HepG2 (cell line): ENCODE data around the gene IYD.

Experiments
- CSRNP2 ChIP-seq: sonication (generic); formaldehyde crosslinking; conservative IDR thresholded peaks from 2 replicates; pipeline ENCODE4 v1.8.0; 2022; ENCODE audit warnings: low read depth, missing genetic modification reagents
- EP300 ChIP-seq, 3 experiments: sonication (generic) in 1 of 3; formaldehyde crosslinking in 1 of 3; IDR thresholded peaks; 2 replicates each; pipeline versions ENCODE4 v1.5.1 to v1.6.1; 2011 to 2020; ENCODE audit warnings: low read depth in 2 of 3, low read length in 2 of 3, borderline replicate concordance in 1 of 3, improper control_type of control experiment in 1 of 3, mild to moderate bottlenecking in 1 of 3, missing genetic modification reagents in 1 of 3, moderate library complexity in 1 of 3
- EZH2 ChIP-seq: conservative IDR thresholded peaks from 2 replicates; pipeline ENCODE4 v1.6.1; 2012; ENCODE audit warnings: mild to moderate bottlenecking, low read depth, low read length, moderate library complexity
- FIP1L1 ChIP-seq: fragments of 200-400 bp; formaldehyde crosslinking; IDR thresholded peaks from 2 replicates; pipeline ENCODE4 v1.6.1; 2018; ENCODE audit warnings: low read depth, mild to moderate bottlenecking, low read length, moderate library complexity, borderline replicate concordance; ENCODE audit not compliant: insufficient read depth
- GABPB1 ChIP-seq: IDR thresholded peaks from 2 replicates; pipeline ENCODE4 v1.6.1; 2016; ENCODE audit warnings: mild to moderate bottlenecking, missing genetic modification reagents, moderate library complexity, missing compliant biosample characterization
- PBX2 ChIP-seq: IDR thresholded peaks from 2 replicates; pipeline ENCODE4 v1.6.1; 2016; ENCODE audit warnings: control low read depth
- PHF21A ChIP-seq: sonication (generic); formaldehyde crosslinking; IDR thresholded peaks from 2 replicates; pipeline ENCODE4 v1.5.0; 2020; ENCODE audit warnings: mild to moderate bottlenecking, missing genetic modification reagents
- POLR2A ChIP-seq, 2 experiments: IDR thresholded peaks; 2 replicates each; pipeline ENCODE4 v1.6.1; 2011; ENCODE audit warnings: low read depth in 2 of 2, low read length in 2 of 2, mild to moderate bottlenecking in 1 of 2, moderate library complexity in 1 of 2; ENCODE audit not compliant: insufficient read depth in 1 of 2
- SP1 ChIP-seq, 2 experiments: fragments of 450-650 bp in 1 of 2; sonication (generic) in 1 of 2; formaldehyde crosslinking in 1 of 2; IDR thresholded peaks; 2 replicates each; pipeline versions ENCODE4 v1.4.0 to v1.6.1; 2016 to 2020; ENCODE audit warnings: missing genetic modification reagents in 1 of 2
- UBTF ChIP-seq: sonication (generic); formaldehyde crosslinking; IDR thresholded peaks from 2 replicates; pipeline ENCODE4 v1.4.0; 2020; ENCODE audit warnings: mild to moderate bottlenecking, missing genetic modification reagents
- ZBTB21 ChIP-seq: sonication (generic); formaldehyde crosslinking; IDR thresholded peaks from 2 replicates; pipeline ENCODE4 v1.4.0; 2020; ENCODE audit warnings: missing genetic modification reagents
- ZHX1 ChIP-seq: sonication (generic); formaldehyde crosslinking; IDR thresholded peaks from 2 replicates; pipeline ENCODE4 v1.8.1; 2022; ENCODE audit warnings: low read depth, mild to moderate bottlenecking, missing genetic modification reagents
- ZNF318 ChIP-seq: sonication (generic); formaldehyde crosslinking; IDR thresholded peaks from 2 replicates; pipeline ENCODE4 v1.4.0; 2020; ENCODE audit warnings: mild to moderate bottlenecking, missing genetic modification reagents

- TF ChIP-seq CSRNP2 (CRISPR knock-in tag) (no peak), GABPB1 (CRISPR knock-in tag) (no peak), SP1 (IDR thresholded peaks at IDR 0.05) (no peak), SP1 (CRISPR knock-in tag; IDR thresholded peaks at IDR 0.05) (no peak), ZNF318 (no peak), FIP1L1 (no peak), EP300 (IDR thresholded peaks at IDR 0.05; ENCODE audit: low read depth in 2 of 2, low read length in 2 of 2) (no peak), EP300 (CRISPR knock-in tag; IDR thresholded peaks at IDR 0.05; ENCODE audit: borderline replicate concordance) (no peak), PBX2 (CRISPR knock-in tag) (no peak), POLR2A (IDR thresholded peaks at IDR 0.05; ENCODE audit: insufficient read depth in 1 of 2, low read depth in 2 of 2, low read length in 2 of 2) (no peak), UBTF (CRISPR knock-in tag) (no peak), ZBTB21 (CRISPR knock-in tag) (no peak), PHF21A (CRISPR knock-in tag) (no peak), ZHX1 (CRISPR knock-in tag) (no peak), EZH2 (no peak)
These were observed 43.4 kb downstream of the IYD start for GRCh38 chr6:150412221-150412620.
